H7 (cell line): ENCODE measurements around the gene ADORA2A. TPM values are rescaled to one million over a fixed set of nuclear protein-coding genes. Genes with fewer than 3 reads are reported as not detected.

Experiments used
- DNase-seq: peaks from one replicate; pipeline ENCODE4 v3.0.0; 2012
- H3K27me3 ChIP-seq: 2 replicates; pipeline ENCODE4 v1.6.0; 2011; ENCODE audit warnings: mild to moderate bottlenecking, low read length; ENCODE audit not compliant: control insufficient read depth, insufficient read depth
- H3K36me3 ChIP-seq: replicated peaks from 2 replicates; pipeline ENCODE4 v1.5.1; 2011; ENCODE audit warnings: low read length; ENCODE audit not compliant: control insufficient read depth, insufficient read depth
- H3K4me3 ChIP-seq: 2 replicates; pipeline ENCODE4 v1.5.1; 2011; ENCODE audit warnings: low read depth, mild to moderate bottlenecking, control low read depth, low read length, moderate library complexity; ENCODE audit not compliant: insufficient read depth
- total RNA-seq: library from RNA; depleted of rRNA; stranded (reverse); fragments of >200 nt; shearing (Covaris generic); gene quantifications from 2 replicates; pipeline ENCODE4 v1.2.3, GENCODE V29; 2014

Gene ADORA2A
- total RNA-seq, 1 experiment from 2014 or later: 4.0 TPM

DNA sequence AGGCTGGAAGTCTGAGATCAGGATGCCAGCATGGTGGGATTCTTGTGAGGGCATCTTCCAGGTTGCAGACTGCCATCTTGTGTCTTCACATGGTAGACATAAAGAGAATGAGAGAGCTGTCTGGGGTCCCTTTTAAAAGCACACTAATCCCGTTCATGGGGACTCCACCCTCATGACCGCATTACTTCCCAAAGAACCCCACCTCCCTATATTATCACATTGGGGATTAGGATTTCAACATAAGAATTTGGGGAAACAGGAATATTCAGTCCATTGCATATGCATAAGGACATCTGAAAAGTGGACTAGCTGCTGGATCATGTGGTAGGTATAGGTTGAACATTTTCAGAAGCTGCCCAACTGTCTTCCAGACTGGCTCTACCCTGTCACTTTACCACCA, 33.1 kb upstream of the ADORA2A start:
- no peaks in the 10 kb centered on the region for H3K27me3 ChIP-seq
- peaks cover 3% of the 10 kb centered on the region; the same call in 1 of the 2 replicates for H3K36me3 ChIP-seq
- no peak for DNase-seq
- H3K4me3 ChIP-seq: no peak overlapping the region

DNA sequence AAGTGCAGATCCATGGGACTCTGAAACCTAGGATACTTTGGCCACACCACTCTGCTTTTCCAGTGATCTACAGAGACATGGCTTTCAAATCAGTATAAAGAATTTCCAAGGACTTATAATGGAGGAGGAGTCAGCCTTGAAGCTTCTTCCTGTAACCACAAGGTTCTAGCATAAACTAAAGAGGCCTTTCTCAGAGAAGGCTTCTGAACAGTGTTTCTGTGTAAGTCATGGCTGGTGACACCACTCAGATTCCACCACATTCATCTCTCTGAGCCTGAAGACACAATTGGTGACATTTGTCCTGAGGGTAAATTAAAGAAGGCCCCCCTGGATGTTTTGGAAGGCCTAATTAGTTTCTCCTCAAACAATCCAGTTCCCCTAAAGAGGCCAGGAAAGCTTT, 29.0 kb upstream of the ADORA2A start:
- Histone ChIP-seq H3K4me3 (no peak overlapping the region), H3K36me3 (peaks cover 5% of the 10 kb centered on the region)
- DNase-seq: no peak

DNA sequence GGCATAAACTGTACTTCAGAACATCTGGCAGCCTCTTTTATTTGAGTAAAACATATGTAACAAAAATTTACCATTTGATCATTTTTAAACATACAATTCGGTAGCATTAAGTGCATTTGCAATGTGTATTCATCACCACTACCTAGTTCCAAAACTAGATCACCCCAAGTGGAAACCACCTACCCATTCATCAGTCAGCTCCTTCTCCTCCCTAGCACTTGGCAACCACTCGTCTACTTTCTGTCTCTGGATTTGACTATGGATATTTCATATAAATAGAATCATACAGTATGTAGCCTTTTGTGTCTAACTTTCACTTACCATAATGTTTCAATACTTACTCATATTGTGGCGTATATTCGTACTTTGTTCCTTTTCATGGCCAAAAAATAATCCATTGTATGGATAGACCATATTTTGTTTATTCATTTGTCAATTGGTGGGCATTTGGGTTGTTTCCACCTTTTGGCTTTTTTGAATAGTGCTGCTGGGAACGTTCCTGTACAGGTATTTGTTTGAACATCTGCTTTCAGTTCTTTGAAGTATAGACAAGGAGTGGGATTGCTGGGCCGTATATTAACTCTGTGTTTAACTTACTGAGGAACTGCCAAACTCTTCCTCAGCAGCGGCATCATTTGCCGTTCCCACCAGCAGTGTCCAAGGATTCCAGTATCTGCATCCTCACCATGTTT, 27.2 kb upstream of the ADORA2A start:
- Histone ChIP-seq H3K27me3 (no peaks in the 10 kb centered on the region), H3K36me3 (peaks cover 5% of the 10 kb centered on the region), H3K4me3 (no peak overlapping the region)
- DNase-seq: no peak

More for the DNA sequence above, 29.0 kb upstream of the ADORA2A start:
- no peaks in the 10 kb centered on the region for H3K27me3 ChIP-seq

DNA sequence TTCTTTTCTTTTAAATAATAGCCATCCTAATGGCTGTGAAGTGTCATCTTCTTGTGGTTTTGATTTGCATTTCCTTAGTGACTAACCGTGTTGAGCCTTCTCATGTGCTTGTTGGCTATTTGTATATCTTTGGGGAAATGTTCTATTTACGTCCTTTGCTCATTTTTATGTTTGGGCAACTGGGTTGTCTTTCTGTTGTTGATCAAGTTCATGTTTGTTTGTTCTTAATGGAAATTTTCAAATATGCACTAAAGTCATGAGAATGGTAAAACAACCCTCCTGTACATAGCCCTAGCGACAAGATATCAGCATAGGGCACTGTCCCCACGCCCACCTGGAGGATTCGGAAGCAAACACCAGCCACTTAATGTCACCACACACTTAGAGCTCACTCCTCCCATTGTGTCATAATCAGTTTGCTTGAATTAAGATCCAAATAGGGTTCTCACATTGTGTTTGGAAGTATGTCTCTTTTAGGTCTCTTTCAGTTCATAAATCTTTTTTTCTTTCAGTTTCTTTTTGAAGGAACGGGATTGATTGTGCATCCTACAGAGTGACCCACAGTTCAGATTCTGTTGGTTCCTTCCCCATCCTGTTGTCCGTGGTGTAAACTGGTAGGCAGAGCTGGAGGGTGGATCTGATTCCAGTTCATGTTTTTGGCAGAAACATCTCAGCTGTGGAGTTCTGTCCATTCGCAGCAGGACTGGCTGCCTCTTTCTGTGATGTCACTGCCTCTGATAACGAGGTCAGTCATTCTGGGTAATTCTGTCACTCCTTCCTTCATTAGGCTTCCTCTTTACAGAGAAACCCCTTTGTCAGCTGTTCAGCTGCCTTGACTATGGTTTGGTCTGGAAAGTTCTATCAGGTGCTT, 26.4 kb upstream of the ADORA2A start:
- H3K27me3 ChIP-seq: no peaks in the 10 kb centered on the region
- H3K4me3 ChIP-seq: no peak overlapping the region
- peaks cover 5% of the 10 kb centered on the region for H3K36me3 ChIP-seq
- DNase-seq: peak; percentile 9

GRCh38 chr22:24401931-24402367, 25.4 kb upstream of the ADORA2A start:
- H3K36me3 ChIP-seq: peaks cover 5% of the 10 kb centered on the region
- no peaks in the 10 kb centered on the region for H3K27me3 ChIP-seq
- peak; percentile 14 for DNase-seq
- no peak overlapping the region for H3K4me3 ChIP-seq

DNA sequence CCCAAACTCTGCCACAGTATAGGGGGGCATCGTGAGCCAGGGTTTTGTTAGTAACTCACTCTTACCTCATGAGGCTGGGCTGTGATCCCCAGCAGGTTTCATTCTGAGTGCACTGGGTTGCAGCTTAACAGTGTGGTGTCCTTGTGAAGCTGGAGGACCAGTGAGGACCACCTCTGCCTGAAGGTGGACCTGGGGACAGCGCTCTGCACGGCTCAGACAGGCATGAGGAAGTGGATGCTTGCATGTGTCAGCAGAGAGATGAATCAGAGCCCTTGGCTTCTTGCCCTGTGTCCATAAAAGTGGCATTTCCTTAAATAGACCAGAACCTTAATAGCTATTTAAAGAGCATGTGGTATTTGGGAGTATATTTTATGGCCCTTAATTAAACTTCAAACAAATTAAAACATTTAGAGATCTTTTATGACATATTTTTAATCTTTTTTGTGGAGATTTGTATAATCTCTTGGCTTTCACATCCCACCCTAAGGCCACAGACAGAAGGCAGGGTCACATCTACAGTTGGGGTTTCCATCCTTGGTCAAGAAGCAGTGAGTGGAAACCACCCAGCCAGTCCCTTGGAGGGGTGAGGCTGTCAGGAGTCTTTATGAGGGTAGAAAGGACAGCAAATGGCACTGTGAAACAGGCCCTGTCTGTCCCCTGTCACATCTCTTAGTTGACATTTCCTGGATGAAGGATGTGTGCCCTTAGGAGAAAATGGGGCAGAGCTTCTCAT, 24.8 kb upstream of the ADORA2A start:
- no peak overlapping the region for H3K4me3 ChIP-seq
- H3K36me3 ChIP-seq: peaks cover 5% of the 10 kb centered on the region
- no peaks in the 10 kb centered on the region for H3K27me3 ChIP-seq
- peak; percentile 12 for DNase-seq

DNA sequence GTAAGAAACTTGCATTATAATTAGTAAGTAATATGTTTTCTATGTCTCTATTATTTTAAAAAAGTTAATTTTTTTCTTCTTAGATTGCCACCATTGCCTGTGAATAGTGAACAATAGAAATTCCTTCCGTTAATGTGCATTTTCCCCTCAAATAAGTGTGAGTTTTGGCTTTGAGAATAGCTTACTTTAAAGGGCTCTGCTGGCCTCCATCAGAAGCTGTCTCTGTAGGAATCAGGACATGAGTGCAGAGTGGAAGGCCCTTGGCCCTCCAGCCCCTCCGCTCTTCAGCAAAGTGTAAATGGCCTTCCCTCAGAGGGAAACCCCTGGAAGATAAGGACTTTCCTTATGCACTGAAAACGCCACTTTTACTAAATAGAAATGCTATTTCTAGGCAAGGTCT, 24.1 kb upstream of the ADORA2A start:
- no peak overlapping the region for H3K4me3 ChIP-seq
- peak; percentile 16 for DNase-seq
- no peaks in the 10 kb centered on the region for H3K27me3 ChIP-seq
- peaks cover 4% of the 10 kb centered on the region for H3K36me3 ChIP-seq

- H3K4me3 ChIP-seq: no peak overlapping the region
- peak; percentile 22 for DNase-seq
Observed at GRCh38 chr22:24404561-24405275, 22.7 kb upstream of the ADORA2A start.

GRCh38 chr22:24405631-24406321, 21.6 kb upstream of the ADORA2A start:
- Histone ChIP-seq H3K4me3 (no peak overlapping the region), H3K36me3 (peaks cover 4% of the 10 kb centered on the region), H3K27me3 (no peaks in the 10 kb centered on the region)
- peak; percentile 37 for DNase-seq

More at GRCh38 chr22:24404561-24405275, 22.7 kb upstream of the ADORA2A start:
- Histone ChIP-seq H3K27me3 (no peaks in the 10 kb centered on the region), H3K36me3 (peaks cover 4% of the 10 kb centered on the region)

- Histone ChIP-seq H3K4me3 (no peak overlapping the region), H3K36me3 (peaks cover 1% of the 10 kb centered on the region), H3K27me3 (no peaks in the 10 kb centered on the region)
- peak; percentile 62 for DNase-seq
Observed at GRCh38 chr22:24406322-24407277, 20.8 kb upstream of the ADORA2A start.

DNA sequence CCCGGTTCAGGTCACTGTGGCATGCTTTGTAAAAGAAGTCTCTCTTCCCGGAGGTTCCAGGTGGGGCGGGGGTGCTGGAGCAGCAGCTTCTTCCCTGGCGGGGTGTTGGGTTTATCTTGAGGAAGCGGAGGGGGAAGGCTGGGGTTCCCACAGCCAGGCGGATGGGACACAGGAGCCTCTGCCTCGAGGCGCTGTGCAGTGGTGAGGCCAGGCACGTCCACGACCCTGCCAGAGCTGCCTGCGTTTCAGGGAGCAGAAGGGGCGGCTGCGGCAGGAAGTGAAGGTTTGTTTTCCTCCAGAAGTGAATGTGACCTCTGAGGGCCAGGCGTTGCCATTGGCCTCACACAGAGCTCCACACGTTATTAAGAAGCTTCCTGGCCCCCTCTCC, 20.1 kb upstream of the ADORA2A start:
- no peak overlapping the region for H3K4me3 ChIP-seq
- no peaks in the 10 kb centered on the region for H3K27me3 ChIP-seq
- DNase-seq: peak; percentile 63
- peaks cover 1% of the 10 kb centered on the region for H3K36me3 ChIP-seq

GRCh38 chr22:24407884-24408283, 19.5 kb upstream of the ADORA2A start:
- Histone ChIP-seq H3K36me3 (peaks cover under 1% of the 10 kb centered on the region), H3K4me3 (no peak overlapping the region), H3K27me3 (no peaks in the 10 kb centered on the region)
- DNase-seq: no peak

DNA sequence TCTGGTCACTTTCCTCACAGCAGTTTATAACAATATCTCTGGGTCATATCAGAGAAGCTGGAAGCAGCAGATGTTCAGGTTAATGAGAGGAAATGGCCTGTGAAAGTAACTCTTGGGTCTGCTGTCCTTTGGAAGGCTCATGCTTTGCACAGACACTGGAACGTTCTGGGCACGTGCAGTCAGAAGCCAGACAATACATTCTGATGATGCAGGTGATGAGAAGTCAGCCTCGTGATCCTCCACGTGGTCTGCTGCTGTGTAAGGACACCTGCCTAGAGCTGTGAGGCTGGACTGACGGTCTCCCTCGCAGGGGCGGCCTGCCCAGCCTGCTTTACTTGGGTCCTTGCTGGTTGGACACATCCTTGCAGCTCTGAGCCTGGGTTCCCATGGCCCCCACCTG, 18.8 kb upstream of the ADORA2A start:
- Histone ChIP-seq H3K4me3 (no peak overlapping the region), H3K27me3 (no peaks in the 10 kb centered on the region), H3K36me3 (no peaks in the 10 kb centered on the region; the same call in none of the 2 replicates)
- DNase-seq: peak; percentile 13
